HG03354 (cell line): ENCODE data around the gene SLC7A7.
"Not testable (repeated sequence)": the region's sequence is repeated elsewhere in the genome, so short reads cannot be mapped to it uniquely, and the experiment has no call there.

ENCODE experiments used
- ATAC-seq: cut with Tn5 transposase; IDR thresholded peaks from one replicate; pipeline ENCODE4 v1.9.1; 2021; ENCODE audit warnings: mild to moderate bottlenecking; ENCODE audit not compliant: unreplicated experiment, poor library complexity, severe bottlenecking

Gene SLC7A7

DNA sequence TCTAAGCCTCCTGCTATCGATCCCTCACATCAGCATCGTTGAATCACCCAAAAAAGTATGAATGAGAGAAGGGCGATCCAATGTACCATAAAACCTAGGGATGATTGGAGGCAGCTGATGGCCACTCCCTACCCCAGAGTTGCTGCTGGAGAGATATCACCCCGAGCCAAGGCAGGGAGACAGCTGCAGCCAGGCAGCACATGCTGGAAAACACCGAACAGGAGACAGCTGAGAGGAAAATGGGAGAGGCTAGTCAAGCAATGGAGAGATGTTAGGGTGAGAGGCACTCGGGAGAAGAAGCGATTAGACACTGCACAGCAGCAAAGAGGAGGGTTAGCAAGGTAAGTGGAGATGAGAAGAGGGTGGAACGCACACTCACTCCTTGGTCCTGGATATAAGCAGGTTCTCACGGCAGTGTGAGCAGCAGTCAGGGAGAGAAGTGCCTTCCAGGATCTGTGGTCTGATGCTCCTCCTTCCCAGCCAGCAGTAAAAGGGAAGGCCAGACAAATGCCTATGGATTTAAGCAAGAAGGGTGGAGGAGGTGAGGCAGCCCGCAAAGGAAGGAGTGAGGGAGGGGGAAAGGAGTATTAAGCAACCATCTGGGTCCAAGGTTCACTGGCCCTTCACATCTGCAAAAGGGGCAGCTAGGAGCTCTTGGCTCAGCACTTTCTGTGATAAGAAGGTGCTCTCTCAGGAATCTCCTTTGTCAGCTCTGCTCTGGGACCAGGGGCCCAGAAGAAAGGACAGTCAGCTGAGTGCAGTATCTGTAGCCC is at the start of gene SLC7A7:
SLC7A7 (minus strand) TSS at position 495 of the 773 bp plus-strand sequence. CDS start 2,037 bp downstream, outside the sequence.
- no peak for ATAC-seq

DNA sequence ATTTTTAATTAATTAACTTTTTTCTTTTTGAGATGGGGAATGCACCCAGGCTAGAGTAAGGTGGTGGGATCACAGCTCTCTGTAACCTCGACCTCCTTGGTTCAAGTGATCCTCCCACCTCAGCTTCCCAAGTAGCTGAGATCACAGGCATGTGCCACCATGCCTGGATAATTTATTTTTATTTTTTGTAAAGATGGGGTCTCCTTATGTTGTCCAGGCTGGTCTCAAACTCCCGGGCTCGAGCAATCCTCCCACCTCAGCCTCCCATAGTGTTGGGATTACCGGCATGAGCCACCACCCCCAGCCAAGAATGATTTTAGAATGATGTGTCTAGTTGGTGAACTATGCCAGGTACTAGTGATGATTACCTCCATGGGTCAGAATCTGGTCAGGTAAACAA is 49.7 kb upstream of the SLC7A7 start:
- ATAC-seq = no peak

DNA sequence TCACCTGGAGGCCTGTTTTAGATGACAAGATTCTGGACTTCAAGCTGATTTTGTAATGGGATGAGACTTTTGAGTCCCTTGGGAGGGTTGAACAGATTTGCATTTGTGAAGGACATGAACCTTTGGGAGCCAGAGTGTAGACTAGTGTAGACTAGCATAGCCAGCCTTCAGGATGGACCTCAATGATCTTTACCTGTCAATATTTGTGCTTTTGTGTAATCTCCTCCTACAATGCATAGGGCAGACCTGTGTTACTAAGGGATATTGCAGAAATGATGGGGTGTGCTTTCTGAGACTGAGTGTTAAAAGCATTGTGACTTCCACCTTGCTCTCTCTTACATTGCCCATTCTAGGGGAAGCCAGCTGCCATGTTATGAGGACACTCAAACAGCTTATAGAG is 46.4 kb upstream of the SLC7A7 start:
- no peak for ATAC-seq

DNA sequence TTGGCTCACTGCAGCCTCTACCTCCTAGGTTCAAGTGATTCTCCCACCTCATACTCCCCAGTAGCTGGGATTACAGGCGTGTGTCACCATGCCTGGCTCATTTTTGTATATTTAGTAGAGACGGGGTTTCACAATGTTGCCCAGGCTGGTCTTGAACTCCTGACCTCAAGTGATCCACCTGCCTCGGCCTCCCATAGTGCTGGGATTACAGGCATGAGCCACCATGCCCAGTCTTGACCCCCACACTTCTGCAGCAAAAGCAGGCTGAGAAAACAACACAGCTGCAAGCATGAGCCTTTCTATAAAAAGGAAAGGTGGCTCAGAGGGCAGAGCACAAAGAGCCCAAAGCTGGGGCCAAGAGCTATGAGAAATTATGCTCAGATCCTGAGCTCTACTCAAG is 45.1 kb upstream of the SLC7A7 start:
- not testable (repeated sequence) for ATAC-seq

DNA sequence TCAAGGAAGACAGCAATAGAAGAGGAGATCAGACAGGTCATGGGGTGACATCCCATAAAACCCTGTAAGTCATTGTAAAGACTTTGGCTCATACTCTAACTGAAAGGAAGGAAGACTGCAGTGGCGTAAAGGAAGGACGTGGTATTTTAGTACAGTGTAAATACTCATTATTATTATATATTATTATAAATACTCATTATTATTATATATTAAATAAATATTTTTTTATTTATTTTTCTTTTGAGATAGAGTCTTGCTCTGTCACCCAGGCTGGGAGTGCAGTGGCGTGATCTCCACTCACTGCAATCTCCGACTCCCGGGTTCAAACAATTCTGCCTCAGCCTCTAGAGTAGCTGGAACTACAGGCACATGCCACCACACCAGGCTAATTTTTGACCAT is 41.2 kb upstream of the SLC7A7 start:
- no peak for ATAC-seq

DNA sequence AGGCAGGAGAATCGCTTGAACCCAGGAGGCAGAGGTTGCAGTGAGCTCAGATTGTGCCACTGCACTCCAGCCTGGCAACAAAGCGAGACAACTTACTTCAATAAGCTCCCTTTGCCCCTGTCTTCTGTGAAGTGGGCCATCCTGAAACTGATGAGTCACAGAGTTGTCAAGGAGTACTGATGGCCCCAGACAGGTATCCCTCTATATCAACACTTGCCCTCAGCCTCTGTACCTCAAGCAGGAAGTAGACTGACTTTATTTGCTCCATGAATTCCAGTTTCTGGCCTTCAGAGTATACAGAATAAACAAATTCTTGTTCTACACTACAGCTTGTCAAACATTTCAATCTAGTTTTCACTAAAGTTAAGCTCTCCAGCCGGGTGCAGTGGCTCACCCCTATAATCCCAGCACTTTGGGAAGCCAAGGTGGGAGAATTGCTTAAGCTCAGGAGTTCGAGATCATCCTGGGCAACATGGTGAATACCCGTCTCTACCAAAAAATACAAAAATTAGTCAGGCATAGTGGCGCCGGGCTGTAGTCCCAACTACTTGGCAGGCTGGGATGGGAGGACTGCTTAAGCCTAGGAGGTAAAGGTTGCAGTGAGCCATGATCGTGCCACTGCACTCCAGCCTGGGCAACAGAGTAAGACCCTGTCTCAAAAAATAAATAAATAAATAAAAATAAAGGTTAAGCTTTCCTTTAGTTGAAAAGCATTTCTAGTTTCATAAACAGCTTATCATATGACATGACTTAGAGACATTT is 39.9 kb upstream of the SLC7A7 start:
- ATAC-seq = no peak

DNA sequence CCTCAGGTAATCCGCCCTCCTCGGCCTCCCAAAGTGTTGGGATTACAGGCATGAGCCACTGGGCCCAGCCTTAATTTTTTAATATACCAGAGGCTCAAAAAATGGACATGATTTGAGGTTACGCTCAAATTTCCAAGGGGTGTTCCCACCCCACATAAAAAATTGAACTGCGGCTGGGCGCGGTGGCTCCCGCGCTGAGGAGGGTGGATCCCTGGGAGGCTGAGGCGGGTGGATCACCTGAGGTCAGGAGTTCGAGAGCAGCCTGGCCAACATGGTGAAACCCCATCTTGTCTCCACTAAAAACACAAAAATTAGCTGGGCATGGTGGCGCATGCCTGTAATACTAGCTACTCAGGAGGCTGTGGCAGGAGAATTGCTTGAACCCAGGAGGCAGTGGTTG is 39.1 kb upstream of the SLC7A7 start:
- ATAC-seq = not testable (repeated sequence)

DNA sequence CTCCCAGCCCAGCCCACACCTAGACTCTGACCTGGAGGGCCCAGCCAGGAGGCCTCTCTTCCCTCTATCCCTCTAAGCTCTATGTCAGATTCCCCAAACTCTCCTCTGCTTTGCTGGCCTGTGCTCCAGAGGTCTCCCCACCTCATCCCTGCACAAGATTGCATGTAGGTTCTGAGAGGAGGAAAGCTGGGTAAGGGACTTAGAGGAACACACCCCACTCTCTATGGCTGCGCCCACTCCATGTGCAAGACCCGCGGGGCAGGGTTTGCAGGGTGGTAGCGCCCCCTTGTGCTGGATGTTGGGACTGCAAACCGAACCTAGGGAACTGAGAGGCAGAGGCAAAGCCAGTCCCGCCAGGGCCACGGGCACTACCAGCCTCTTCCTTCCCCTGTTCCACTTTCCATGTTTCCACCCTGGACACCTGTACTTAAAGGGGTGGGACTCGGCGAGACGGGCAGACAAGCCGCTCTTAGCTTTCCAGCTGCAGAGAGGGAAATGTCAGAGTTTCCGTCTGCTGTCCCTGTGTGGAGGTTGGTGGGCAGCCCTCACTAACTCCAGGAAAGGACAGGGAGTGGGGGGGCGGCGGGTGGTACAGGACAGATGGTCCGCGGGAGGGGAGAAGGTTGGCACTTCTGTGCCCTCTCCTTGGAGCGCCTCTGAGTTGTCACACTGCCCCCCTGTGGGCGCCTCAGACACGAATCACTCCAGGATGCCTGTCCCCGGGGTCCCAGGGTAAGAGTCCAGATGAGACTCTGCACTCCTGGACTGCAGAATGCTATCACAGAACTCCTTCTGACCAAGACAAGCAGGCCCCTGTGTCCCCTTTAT is 37.9 kb upstream of the SLC7A7 start:
- peak; percentile 84 for ATAC-seq

DNA sequence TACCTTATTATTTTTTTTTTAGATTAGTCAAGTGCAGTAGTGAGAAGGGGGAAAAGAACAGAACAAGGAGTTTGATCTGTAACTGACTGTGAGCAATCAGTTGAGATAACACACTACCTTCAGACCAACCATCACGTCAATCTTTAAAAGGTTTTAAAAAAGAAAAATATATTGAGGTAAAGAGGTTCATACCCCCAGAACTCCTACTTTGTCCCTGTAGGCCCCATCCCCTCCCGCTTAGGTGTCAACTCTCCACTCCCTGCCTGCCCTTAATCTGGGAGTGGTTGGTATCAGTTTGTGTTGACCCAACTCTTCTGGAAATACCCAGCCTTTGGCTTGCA is 37.3 kb upstream of the SLC7A7 start:
- no peak for ATAC-seq

DNA sequence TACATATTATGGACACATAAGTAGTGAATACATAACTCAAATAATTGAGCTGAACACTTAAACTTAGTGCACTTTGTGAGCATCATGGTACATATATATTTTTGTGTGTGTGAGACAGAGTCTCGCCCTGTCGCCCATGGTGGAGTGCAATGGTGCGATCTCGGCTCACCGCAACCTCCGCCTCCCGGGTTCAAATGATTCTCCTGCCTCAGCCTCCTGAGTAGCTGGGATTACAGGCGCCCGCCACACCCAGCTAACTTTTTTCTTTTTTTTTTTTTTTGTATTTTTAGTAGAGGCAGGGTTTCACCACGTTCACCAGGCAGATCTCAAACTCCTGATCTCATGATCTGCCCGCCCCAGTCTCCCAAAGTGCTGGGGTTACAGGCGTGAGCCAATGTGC is 36.9 kb upstream of the SLC7A7 start:
- not testable (repeated sequence) for ATAC-seq

DNA sequence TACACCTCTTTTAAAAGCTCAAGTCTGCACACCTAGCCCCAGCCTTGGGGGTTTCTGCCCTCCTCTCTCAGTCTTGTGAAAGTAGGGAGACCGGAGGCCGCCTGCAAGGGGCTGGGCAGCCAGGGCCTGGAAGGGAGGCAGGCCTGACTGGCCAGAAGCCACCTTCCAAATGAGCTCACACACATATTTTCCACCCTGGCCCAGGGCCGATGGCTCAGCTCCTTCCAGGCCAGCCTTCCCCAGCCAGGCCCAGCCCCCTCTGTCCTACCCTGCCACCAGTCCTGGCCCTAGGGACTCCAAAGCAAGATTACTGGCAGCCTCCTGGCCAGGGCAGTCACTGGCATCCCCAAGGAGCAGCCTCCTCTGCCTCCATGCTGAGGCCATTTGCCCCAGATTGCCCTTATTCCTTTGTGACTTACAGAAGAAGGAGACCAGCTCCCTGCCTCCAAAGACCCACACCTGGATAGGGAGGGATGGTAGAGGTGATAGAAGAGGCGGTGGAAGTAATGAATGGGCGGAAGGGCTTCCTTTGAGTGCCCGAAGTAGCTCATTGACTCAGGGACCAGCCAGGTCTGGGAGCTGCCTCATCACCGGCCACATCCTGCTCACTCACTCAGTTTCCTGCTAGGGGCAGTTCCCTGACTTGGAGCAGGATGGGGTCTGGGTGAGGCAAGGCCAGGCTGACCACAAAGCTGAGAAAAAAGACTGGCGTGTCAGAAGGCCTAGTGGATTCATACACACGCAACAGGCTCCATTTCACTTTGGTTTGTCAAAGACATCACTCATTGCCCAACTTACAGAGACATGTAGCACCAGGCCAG is 35.9 kb upstream of the SLC7A7 start:
- ATAC-seq = no peak

DNA sequence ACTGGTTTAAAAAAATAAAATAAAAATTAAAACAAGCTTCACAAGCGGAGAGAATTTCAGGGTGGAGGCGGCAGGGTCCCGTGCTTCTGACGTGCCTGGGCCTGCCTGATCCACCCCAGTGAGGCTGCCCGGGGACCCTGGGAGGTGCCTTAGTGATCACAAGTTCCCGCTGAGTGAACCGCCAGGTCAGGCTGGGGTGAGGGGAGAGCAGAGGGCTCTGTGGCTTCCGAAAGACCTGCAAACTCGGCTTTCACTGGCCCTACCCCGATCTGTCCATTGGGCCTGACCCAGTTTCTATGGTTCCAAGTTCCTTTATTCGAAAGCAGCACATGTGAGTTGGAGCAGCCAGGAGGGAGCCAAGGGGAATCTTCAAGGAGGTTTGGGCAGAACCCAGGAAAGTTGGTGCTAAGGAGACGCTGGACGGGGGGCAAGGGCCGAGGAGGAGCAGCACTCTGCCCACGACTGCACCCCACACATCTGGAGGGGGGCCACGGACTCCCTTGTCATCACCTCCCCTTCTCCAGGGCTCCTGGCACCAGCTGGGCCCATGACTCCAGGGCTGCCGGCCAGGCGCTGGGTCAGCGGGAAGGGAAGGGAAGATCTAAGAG is 34.1 kb upstream of the SLC7A7 start:
- no peak for ATAC-seq

DNA sequence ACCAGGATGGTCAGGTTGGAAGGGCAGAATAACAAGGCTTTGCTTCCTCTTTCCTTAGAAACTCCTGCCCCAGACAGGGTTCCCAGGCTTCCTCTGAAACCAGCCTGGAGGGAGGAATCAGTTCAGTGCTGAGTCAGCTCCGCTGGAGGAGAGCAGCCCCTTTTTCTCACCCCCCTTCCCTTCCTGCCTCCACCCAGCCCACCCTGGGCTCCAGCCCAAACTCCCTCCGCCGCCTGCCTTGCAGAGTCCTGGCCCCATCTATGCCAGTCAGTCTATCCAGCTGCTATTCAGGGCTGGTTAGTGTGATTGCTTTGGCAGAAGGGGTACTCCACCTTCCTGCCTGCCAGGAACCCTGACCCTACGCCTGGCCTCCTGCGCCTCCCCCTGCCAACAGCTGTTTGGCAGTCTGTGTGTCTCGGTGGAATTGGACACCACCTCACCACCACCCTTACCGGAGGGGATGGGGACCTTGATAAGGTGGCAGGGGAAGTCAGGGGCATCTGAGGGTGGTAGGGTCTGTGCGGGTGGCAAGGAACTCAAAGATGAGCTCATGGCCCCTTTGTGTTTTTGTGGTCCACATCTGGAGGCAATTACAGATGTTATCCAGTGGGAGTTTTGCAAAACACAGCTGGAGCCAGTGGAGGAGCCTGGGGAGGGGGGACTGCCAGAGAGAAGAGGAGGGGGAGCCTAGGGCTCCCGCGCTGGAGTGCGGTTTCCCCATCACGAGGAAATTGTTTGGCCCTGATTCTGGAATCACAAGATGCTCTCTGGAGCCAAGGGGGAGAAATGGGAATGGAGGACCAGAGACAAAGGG is 33.3 kb upstream of the SLC7A7 start:
- ATAC-seq = no peak

DNA sequence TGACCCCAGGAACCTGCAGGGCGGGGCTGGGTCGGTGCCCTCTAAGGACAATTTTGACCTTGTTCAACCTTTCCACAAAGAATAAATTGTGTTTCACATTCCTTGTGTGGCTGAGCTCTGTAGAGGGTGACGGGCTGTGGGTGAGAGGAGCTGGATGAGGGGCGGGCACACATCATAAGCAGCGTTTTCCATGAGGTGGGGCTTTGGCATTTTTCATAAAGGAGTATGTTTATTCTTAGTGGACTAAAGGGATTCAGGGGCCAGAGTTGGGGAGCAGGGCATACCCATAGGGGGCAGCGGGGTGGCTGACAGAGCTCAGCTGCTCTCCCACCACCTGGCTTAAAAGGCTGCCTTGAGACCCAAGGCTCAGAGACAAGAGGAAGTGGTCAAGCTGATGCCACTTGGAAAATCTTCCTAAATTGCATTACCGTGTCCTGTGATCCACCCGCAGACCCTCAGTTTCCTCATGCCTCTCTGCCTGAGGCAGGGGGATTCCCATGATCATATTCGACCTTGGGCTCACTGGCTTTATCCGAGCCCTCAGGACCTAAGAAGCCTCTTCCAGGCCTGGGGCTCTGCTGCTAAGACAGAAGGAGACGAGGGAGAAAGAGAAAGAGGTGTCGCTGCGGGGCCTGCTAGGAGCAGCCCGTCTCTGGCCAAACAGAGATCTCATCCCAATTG is 32.6 kb upstream of the SLC7A7 start:
- ATAC-seq = no peak

DNA sequence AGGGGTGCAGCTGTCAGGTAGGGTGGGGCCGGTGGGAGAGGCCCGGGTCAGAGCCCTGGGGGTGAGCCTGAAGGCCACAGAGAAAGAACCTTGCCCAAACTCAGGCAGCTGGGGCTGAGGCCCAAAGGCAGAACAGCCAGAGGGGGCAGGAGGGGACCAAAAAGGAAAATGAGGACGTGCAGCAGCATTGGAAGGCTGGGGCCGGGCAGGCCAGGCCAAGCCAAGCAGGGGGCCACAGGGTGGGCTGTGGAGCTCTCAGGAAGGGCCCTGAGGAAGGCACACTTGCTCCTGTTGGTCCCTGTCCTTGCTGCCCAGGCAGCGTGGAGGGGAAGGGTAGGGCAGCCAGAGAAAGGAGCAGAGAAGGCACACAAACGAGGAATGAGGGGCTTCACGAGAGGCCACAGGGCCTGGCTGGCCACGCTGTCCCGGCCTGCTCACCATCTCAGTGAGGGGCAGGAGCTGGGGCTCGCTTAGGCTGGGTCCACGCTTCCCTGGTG is 31.6 kb upstream of the SLC7A7 start:
- ATAC-seq = no peak

DNA sequence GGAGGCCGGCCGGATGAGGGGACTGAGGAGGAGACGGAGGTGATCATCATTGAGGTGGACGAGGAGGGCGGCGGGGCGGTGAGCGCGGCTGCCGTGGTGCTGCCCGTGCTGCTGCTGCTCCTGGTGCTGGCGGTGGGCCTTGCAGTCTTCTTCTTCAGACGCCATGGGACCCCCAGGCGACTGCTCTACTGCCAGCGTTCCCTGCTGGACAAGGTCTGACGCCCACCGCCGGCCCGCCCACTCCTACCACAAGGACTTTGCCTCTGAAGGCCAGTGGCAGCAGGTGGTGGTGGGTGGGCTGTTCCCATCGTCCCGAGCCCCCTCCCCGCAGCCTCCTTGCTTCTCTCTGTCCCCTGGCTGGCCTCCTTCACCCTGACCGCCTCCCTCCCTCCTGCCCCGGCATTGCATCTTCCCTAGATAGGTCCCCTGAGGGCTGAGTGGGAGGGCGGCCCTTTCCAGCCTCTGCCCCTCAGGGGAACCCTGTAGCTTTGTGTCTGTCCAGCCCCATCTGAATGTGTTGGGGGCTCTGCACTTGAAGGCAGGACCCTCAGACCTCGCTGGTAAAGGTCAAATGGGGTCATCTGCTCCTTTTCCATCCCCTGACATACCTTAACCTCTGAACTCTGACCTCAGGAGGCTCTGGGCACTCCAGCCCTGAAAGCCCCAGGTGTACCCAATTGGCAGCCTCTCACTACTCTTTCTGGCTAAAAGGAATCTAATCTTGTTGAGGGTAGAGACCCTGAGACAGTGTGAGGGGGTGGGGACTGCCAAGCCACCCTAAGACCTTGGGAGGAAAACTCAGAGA is 30.8 kb upstream of the SLC7A7 start:
- ATAC-seq = no peak

DNA sequence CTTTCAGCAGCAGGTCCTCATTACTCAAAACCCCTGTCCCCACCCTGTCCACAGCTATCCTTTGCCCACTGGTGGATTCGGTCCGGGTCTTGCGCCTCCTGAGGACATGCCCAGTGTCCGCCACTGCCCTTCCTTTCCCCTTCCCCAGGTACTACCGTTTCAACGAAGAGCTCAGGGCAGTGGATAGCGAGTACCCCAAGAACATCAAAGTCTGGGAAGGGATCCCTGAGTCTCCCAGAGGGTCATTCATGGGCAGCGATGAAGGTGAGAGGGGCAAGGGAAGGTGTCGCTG is 29.8 kb upstream of the SLC7A7 start:
- no peak for ATAC-seq
